Hindlimb muscle (tissue), 1 donor: ENCODE data around the gene NOTCH3. TPM values are rescaled to one million over a fixed set of nuclear protein-coding genes. Genes with fewer than 3 reads are reported as not detected.
A peak's percentile ranks its signal among the peaks of the same experiment; 100 is the strongest.

Experiments
- DNase-seq: peaks from one replicate; pipeline ENCODE4 v3.0.0-alpha.2; 2013
- polyA plus RNA-seq: library from polyadenylated mRNA; unstranded; fragments of 120-200 nt; gene quantifications from one replicate; pipeline ENCODE4 v1.2.1, GENCODE V29; 2013; ENCODE audit not compliant: insufficient read length

NOTCH3 gene
- polyA plus RNA-seq, 1 donor, result 204 TPM

DNA sequence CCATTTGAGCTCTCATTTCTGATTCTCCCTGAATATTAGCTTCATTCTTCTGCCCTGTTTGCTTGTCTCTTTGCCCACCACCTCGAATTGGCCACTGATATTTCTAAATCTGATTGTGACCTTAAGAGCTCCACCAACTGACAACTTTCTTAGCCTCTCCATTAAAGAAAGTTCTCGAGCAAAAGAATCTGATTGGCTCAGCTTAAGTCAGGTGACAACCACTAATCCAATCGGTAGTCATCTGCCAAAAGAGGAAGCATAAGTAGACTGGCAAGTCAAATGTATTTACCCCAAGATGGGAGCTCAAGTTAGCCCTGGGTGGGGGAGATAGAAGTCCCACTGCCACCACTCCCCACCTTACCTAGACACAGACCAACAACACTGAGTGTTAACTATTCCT is 41.5 kb downstream of the NOTCH3 start:
- no peak for DNase-seq

DNA sequence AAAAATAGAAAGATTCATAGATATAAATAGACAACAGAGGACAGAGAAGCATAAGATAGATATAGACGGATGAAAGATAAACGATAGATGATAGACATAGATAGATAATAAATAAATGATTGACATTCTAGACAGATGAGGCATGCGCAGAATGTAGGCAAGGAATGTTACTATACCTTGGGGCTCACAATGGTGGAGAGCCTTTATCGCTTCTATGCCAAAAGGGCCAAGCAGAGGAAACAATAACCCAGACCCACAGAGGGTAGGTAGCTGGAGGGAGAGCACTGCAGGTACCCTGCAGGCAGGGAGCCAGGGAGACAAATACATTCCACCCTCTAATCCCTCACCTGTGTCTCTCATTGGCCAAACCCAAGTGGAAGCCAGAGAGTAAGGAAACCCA is 44.4 kb downstream of the NOTCH3 start:
- DNase-seq, result no peak

DNA sequence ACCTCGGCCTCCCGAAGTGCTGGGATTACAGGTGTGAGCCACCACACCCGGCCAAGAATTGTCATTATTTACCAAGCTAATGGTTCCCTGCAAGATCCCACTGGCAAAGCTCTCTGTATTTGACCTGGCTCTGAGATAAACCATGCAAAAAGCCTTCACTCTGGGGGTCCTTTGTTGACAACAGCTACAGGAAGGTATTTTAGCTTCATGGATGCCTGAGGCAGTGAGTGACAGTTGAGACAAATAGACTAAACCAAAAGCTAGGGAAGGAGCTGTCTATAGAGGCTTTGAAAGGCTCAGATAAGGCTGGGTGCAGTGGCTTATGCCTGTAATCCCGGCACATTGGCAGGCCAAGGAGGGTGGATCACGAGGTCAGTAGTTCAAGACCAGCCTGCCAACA is 45.5 kb downstream of the NOTCH3 start:
- no peak for DNase-seq

DNA sequence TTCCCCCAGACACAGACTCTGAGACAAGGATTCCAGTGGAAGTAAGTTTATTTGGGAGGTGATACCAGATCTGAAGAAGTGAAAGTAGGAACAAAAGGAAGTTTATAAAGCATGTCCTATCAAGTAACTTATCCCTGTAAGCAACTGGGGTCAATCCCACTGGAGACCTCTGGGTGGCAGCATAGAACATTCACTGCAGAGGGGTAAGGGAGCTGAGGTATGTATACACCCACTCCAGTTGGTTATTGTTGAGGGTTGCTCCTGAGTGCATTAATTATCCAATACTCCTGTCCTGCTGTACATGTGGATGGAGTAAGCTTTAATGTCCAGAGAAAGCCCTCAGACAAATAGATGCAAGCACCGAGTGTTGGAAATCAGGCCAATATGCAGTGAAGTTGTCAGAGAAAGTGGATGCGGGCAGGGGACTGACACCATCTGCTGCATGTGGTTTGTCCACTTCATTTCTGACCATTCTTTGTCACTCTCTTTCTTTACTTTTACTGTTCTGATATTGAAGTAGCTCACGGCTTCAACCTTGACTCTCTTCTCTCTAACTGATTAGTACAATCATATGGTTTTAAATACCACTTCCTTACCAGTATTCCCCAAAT is 46.7 kb downstream of the NOTCH3 start:
- no peak for DNase-seq

DNA sequence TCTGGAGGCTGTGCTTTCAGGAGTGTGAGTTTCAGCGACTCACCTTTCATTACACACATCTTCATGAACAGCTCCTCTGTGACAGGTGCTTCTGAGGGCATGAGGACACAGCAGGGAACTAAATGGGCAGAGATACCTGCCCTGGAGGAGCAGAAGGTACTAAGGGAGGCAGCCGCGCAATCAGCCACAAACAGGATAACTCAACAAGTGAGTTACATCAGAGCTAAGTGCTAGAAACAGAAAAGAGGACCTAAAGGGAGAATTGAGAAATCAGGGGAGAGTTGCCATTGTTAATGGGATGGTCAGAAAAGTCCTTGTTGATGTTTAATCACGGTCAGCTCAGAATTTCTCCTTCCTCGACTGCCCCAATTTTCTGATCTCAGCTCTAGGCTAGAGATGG is 51.1 kb downstream of the NOTCH3 start:
- DNase-seq, result no peak

DNA sequence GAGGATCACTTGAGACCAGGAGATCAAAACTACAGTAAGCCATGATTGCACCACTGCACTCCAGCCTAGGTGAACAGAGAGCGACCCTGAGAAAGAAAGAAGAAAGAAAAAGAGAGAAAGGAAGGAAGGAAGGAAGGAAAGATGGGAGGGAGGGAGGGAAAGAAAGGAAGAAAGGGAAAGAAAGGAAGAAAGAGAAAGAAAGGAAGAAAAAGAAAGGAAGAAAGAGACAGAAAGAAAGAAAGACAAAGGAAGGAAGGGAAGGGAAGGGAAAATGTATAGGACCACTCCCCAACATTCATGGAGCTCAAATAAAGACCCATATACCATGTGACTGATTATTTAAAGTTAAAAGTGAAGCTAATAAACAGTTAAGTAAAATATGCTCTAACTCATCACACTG is 53.7 kb downstream of the NOTCH3 start:
- DNase-seq, result no peak

DNA sequence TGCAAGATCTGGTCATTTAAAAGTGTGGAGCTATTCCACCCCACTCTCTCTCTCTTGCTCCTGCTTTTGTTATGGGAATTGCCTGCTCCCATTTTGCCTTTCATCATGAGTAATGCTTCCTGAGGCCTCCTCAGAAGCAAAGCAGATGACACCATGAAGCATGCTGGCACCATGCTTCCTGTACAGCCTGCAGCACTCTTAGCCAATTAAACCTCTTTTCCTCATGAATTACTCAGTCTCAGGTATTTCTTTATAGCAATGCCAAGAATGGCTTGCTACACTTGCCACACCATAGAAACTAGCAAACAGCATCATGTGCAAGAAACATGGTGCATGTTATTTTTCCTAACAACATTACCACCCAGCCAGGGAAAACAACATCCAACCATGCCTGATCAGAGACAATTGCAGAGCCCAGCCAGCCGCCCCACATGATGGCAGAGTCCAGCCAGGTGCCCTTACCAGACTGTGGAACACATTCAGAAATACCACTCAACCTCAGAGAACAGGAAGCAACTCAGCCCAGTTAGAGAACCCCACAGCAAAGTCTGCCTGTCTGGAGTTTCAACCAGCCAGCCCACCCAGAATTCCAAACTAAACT is 56.6 kb downstream of the NOTCH3 start:
- DNase-seq, result no peak

DNA sequence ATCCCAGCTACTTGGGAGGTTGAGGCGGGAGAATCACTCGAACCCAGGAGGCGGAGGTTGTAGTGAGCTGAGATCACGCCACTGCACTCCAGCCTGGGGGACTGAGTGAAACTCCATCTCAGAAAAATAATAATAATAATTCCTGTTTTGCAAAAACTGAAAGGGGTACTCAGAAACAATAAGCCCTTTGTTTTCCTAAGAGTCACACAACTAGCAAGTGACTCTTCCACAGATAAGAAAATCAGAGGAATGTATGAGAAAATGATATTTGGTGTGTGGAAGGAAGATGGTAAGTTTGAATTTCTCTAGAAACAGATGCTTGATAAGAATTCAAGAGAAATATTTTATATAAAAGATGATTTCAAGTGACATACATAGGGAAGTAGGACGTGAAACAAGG is 58.5 kb downstream of the NOTCH3 start:
- no peak for DNase-seq

DNA sequence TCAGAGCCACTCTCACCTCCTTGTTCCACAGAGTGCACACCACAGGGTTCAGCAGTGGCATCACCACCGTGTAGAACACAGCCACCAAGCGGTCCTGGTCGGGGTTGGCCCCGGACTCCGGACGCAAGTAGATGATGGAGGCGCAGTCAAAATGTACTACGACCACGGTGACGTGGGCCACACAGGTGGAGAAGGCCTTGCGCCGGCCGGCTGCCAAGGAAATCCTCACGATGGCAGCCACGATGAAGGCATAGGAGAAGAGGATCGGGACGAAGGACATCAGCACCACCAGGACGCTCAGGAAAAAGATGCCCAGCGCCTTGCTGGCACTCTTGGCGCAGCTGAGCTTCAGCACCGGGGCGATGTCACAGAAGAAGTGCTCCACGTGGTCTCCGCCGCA is 59.7 kb downstream of the NOTCH3 start:
- DNase-seq, result no peak

DNA sequence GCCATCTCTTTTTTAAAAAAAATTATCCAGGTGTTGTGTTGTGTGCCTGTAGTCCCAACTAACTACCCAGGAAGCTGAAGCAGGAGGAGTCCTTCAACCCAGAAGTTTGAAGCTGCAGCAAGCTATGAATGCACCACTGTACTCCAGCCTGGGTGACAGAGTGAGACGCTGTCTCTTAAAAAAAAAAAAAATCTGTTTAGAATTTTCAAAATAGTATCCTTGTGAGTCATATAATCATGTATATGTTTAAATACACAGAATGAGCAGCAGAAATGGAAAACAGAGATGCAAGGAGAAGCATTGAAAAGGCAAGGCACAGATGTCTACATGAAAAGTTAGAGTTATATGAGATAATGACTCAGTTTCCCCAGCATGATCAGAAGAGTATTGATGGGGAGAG is 62.4 kb downstream of the NOTCH3 start:
- DNase-seq, result no peak

DNA sequence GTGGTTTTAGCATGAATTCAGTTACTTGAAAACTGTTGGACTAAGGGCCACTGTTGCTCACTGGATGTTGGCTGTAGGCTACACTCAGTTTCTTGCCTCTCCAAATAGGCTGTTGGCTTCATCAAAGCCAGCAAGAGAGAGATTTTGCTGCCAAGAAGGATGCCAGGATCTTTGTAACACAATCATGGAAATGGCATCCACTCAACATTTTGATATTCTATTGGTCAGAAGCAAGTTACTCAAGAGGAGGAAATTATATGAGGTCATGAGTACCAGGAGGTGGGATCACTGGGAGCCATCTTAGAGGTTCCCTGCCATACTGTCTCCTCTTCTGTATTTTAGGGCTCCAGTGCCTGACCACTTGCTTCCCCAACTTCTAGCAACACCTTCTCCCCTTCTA is 63.0 kb downstream of the NOTCH3 start:
- no peak for DNase-seq

DNA sequence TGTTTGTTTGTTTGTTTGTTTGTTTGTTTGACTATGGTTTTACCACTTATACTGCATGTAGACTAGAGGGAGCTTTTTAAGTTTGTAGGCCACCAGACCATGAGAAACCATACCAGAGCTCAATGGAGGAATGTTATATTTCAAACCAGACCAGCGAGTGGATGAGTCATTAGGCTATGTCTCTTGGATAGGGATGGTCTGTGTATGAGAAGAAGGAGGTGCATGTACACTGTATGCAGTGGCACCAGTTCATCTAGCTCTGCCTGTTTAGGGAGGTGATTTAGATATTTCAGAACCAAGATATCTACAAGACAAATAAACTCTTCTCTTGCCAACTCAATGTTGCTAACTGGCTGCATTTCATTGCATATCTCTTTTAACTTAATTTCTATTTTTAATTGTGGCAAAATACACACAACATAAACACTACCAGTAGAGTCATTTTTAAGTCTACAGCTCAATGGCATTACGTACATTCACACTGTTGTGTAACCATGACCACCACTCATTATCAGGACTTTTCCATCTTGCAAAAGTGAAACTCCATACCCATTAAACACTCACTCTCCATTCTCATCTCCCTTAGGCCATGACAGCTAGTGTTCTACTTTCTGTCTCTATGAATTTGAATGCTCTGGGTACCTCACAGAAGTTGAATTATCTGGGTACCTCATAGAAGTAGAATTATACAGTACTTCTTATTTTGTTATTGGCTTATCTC is 64.4 kb downstream of the NOTCH3 start:
- no peak for DNase-seq

DNA sequence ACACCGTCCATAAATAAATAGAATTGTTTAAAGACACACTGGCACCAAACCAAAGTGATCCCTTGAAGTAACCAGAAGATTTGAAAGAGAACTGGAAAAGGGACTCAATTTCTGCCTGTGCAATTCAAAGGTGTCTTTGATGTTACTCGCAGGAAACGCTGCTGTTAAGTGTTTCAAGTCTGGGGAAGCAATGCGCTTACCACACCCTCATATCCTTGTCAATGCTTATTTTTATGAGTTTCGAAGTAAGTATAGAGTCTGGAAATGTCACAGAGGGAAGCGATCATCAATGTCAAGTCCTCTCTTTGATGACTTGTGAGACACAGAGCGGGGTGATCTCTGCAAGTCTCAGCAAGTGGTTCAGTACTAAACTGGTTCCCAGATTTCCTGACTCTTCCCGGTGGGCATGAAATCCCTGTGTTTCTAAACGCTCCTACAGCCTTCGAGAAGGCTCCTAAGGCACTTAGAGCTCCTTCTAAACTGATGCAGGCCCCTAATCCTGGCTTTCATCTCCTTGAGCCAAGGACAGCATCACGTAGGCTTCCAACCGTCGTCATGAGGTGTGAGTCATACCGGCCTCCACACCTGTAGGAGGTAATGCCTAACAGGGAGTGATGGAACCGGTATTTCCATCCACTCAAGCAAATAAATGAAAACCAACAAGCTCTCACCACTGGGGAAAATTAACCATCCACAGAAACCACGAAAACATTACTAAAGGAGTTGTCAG is 70.8 kb downstream of the NOTCH3 start:
- DNase-seq, result no peak

DNA sequence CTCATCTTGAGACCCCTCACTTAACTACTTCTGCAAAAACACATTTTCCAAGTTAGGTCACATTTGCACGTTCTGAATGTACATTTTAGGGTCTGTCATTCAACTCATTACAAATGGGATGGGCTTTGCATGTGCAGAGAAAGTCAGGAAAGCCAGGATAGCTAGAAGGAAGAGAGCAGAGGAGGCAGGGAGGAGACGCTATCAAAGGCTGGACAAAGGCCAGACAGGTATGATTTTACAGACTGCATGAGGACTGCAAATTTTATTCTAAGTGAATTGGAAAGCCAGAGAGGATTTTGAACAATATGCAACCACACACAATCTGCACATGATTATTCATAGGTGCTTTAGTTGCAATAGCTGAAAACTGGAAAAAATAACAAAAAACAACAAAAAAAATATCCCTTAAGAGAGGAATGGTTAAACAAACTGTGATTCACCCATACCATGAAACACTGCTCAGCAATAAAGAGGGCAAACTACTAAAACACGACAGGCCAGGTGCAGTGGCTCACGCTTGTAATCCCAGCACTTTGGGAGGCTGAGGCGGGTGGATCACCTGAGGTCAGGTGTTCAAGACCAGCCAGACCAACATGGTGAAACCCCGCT is 72.5 kb downstream of the NOTCH3 start:
- DNase-seq, result no peak

DNA sequence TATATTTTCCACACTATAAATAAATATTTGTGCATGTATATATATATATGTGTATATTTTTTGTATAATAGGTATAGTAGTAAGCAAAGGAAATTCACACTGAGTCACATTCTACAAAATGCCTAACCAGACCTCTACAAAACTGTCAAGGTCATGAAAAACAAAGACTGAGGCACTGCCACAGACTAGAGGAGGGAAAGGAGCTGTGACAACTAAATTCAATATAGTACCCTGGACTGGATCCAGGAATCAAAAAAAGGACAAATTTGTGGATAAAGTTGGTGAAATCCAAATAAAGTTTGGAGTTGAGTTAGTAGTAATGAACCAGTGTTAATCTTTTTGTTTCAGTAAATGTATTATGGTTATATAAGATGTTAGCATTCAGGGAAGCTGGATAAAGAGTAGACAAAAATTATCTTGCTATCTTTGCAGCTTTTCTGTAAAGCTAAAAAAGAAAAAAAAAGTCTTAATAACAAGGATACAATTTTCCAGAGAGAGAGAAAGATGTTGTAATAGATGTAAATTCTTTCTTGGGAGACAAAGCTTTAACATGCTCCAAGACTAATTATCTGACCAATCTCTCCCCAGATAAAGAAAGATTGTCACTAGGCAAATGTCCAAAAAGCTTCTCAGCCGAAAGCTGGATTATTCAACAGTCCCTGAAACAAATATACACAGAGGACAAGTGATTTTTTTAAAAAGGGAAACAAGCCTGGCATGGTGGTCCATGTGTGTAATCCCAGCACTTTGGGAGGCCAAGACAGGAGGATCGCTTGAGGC is 74.5 kb downstream of the NOTCH3 start:
- DNase-seq, result no peak

DNA sequence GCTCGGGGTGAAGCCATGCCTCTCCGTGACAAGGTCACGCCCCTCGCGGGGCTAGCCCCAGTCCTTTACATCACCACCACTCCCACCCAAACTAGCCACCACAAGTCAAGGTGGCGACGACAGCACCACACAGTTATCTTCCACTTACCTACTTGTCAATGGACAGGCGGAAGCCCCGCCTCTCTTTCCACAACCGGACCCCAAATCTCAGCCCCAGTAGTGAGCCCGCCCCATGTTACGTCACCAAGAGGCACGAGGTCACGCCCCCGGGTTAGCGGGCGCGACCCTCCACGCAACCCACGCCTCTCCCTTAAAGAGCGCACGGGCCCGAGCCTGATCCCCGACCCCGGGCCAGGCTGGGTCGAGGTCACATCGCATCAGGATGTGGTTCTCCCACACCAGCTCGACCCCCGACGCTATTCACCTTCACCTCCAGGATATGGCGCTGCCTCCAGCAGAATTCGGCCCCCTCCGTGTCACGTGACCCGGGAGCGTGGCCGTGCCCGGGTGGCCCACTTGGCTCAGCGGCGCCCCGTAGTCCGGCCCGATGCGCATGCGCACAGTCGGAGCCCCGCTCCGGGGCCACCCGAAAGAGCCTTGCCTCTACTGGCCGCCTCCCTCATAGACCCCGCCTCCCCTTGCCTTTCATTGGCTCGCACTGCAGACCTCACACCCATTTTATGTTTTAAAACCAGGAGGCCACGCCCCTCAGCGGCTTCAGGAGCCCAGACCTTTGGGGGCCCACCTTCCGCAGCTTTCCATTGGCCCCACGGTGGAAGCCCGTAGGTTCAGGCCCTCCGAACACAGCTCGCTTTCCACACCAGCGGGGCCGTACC is 75.3 kb downstream of the NOTCH3 start:
- peak; percentile 97 for DNase-seq

DNA sequence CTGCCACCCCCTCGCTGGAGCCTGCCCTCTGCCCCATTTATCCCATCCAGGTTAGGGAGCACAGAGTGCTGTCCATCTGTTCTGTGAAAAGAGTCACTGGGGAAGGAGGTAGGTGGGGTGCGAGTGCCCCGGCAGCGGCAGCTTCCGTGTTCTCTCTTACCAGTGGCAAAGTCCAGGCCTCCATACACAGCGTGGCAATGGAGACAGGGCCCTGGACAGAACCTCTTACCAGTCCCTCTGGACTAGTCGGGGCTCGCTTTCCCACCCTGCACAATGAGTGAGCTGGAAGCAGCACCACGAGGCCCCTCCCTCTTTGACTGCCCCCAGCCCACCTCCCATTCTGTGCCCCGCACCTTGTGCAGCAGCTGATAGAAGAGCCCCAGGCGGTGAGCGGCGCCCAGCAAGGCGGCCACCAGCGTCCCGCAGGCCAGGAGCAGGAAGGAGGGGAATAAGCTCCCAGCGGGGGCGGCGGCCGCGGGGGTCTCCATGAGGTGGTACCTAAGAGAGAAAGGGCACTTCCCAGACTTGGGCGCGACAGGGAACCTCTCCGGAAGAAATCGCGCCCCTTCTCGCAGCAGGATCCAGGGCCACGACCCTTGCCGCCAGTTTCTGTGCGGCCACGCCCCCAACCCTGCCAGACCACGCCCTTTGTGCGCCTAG is 76.1 kb downstream of the NOTCH3 start:
- DNase-seq, result no peak

DNA sequence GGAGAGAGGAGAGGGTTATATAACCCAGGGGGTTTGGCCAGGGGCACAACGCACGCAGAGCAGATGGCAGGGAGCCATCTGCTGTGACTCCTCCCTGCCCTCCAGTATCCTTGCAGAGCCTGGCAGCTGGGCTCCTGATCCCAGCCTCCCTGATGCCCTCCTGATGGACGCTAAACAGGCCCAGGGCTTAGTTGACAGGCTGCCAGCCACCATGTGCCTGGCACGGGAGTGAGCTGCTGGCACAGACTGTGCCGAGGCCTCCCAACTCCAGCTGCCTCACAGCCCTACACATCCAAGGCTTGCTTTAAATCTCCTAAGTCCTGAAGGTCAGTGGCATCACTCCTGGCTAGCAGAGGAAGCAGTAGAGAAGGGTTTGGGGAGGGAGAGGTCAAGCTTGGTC is 76.9 kb downstream of the NOTCH3 start:
- DNase-seq, result no peak

DNA sequence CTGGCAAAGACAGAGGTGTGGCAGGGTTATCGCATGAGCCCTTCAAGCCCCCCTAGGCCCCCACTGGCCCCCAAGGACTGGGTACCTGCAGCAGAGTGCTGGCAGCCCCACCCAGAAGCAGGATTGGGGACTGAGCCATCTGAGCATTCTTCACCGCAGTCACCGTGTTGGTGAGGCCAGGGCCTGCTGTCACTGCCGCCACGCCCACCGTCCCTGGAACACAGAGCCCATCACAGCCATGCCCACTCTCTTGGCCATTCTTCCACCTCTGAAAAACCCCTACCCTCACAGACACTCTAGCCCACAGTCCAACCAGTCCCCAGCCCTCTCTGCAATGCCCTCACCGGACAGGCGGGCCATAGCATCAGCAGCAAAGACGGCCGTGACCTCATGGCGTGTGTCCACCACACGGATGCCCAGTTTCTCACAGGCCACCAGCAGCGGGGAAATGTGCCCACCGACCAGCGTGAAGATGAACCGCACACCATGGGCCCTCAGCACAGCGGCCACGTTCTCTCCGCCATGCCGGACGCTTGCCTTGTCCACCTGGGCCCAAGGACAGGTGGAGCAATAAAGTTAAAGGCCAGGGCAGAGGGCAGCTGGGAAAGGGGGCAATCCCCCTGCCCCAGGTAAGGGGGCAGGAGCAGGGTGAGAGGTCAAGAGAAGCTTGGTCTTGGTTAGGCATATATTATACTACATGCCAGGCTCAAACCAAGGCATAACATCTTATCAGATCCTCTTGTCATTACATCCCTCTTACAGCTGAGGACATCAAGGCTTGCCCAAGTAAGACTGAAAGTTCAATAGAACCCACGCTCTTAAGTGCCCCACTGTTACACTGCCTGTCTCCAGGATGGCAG is 77.5 kb downstream of the NOTCH3 start:
- DNase-seq, result no peak
